Lower leg skin (tissue), 4 donors: Measurements from ENCODE around the gene MVB12B. TPM values are rescaled to one million over a fixed set of nuclear protein-coding genes. Genes with fewer than 3 reads are reported as not detected.

ENCODE experiments used
- DNase-seq, 2 donors: peaks; one replicate each; pipeline ENCODE4 v3.0.0-alpha.2; 2019; ENCODE audit warnings: low spot score in 2 of 2
- H3K4me3 ChIP-seq: fragments of 200-600 bp; sonication (generic); 2 replicates; pipeline ENCODE4 v1.5.1; 2017; ENCODE audit warnings: mild to moderate bottlenecking, low read depth; ENCODE audit not compliant: poor library complexity, severe bottlenecking
- CTCF ChIP-seq, 3 donors: fragments of 450-650 bp; IDR thresholded peaks; one replicate each; pipeline ENCODE4 v1.5.1; 2016; ENCODE audit warnings: antibody characterized with exemption in 3 of 3, mild to moderate bottlenecking in 3 of 3, moderate library complexity in 2 of 3
- POLR2A ChIP-seq, 2 donors: fragments of 450-650 bp; IDR thresholded peaks; one replicate each; pipeline ENCODE4 v1.6.1; 2016 to 2017; ENCODE audit warnings: antibody characterized with exemption in 2 of 2, mild to moderate bottlenecking in 1 of 2, moderate library complexity in 1 of 2
- WGBS, 2 donors: methylation state at CpG; one replicate each; pipeline ENCODE4 v1.1.5; 2018; 5-methylcytosine and 5-hydroxymethylcytosine counted together
- intact Hi-C: fragments of 100-400 bp; cut with DNase I; formaldehyde crosslinking; loops from one replicate; pipeline ENCODE4 v1.15.0; 2023; ENCODE audit warnings: low total_unique reads
- total RNA-seq, 4 donors: library from RNA; depleted of rRNA; stranded (reverse); fragments of >200 nt; gene quantifications; one replicate each; pipeline ENCODE4 v1.1.0, GENCODE V29; 2016

Gene MVB12B
- total RNA-seq, 4 donors from 2014 or later, result 8.6 to 12.5 (median 10.9) TPM

- no peak for DNase-seq
- 98% methylated on average over 3 of the region's 3 CpGs for WGBS, 2 donors
- TF ChIP-seq CTCF (IDR thresholded peaks at IDR 0.05) (no peak), POLR2A (IDR thresholded peaks at IDR 0.05) (no peak)
- intact Hi-C loops, result no loop called here
- no peak overlapping the region for H3K4me3 ChIP-seq
These were observed 35.2 kb downstream of the MVB12B start for GRCh38 chr9:126361810-126362238.

- H3K4me3 ChIP-seq, result no peak overlapping the region
- 70 to 72% methylated on average over 6 of the region's 6 CpGs for WGBS, 2 donors
- no peak for TF ChIP-seq CTCF (IDR thresholded peaks at IDR 0.05)
- TF ChIP-seq POLR2A (IDR thresholded peaks at IDR 0.05), result no peak
- no peak for DNase-seq
- intact Hi-C loops, result no loop called here
These were observed 36.6 kb downstream of the MVB12B start for GRCh38 chr9:126363250-126363649.

- peak in 1 of 2 donors; percentile 72 for DNase-seq
- intact Hi-C loops, result no loop called here
- WGBS, 2 donors, result 65 to 68% methylated on average over 8 of the region's 8 CpGs
- H3K4me3 ChIP-seq, result no peak overlapping the region
- TF ChIP-seq POLR2A (IDR thresholded peaks at IDR 0.05), result no peak
- no peak for TF ChIP-seq CTCF (IDR thresholded peaks at IDR 0.05)
These were observed 37.4 kb downstream of the MVB12B start for GRCh38 chr9:126363847-126364671.

GRCh38 chr9:126365780-126366179, 39.2 kb downstream of the MVB12B start:
- 91 to 93% methylated on average over 3 of the region's 3 CpGs for WGBS, 2 donors
- intact Hi-C loops, result no loop called here
- DNase-seq, result peak in 1 of 2 donors; percentile 70
- no peak overlapping the region for H3K4me3 ChIP-seq
- TF ChIP-seq CTCF (IDR thresholded peaks at IDR 0.05), result no peak
- TF ChIP-seq POLR2A (IDR thresholded peaks at IDR 0.05), result no peak

- H3K4me3 ChIP-seq, result no peak overlapping the region
- DNase-seq, result peak in 1 of 2 donors; percentile 70
- WGBS, 2 donors, result 54 to 74% methylated on average over 13 of the region's 13 CpGs
- intact Hi-C loops, result no loop called here
- TF ChIP-seq CTCF (IDR thresholded peaks at IDR 0.05) (no peak), POLR2A (IDR thresholded peaks at IDR 0.05) (no peak)
These were observed 39.9 kb downstream of the MVB12B start for GRCh38 chr9:126366366-126367011.
